ENCODE results near the gene GAGE12D.
"Not testable (repeated sequence)": the region's sequence is repeated elsewhere in the genome, so short reads cannot be mapped to it uniquely, and the experiment has no call there.

The GAGE12D gene

DNA sequence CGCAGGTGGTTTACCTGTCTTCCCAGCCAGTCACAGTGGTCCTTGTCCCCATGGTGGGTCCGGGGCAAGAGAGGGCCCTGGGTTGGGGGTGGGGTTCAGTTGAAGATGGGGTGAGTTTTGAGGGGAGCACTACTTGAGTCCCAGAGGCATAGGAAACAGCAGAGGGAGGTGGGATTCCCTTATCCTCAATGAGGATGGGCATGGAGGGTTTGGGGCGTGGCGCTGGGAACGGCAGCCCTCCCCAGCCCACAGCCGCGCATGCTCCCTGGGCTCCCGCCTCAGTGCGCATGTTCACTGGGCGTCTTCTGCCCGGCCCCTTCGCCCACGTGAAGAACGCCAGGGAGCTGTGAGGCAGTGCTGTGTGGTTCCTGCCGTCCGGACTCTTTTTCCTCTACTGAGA is 38.1 kb downstream of the GAGE12D start, which contains the start of gene GAGE12H:
TSS of gene GAGE12H (plus strand) at position 301 of the 400 bp plus-strand sequence. CDS start 1,155 bp downstream, outside the sequence.
- not testable (repeated sequence) for TF ChIP-seq SIN3A (IDR thresholded peaks at IDR 0.05; ENCODE audit: borderline replicate concordance, insufficient read depth, low read length); REST (IDR thresholded peaks at IDR 0.05; ENCODE audit: insufficient read depth in 1 of 2, low read depth in 2 of 2, low read length in 2 of 2); FOXP2 (optimal IDR thresholded peaks at IDR 0.05; ENCODE audit: borderline replicate concordance, extremely low read depth, extremely low read length, insufficient read depth)

DNA sequence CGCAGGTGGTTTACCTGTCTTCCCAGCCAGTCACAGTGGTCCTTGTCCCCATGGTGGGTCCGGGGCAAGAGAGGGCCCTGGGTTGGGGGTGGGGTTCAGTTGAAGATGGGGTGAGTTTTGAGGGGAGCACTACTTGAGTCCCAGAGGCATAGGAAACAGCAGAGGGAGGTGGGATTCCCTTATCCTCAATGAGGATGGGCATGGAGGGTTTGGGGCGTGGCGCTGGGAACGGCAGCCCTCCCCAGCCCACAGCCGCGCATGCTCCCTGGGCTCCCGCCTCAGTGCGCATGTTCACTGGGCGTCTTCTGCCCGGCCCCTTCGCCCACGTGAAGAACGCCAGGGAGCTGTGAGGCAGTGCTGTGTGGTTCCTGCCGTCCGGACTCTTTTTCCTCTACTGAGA is 47.7 kb downstream of the GAGE12D start, which contains the start of gene GAGE2A:
TSS of gene GAGE2A (plus strand) at position 301 of the 400 bp plus-strand sequence. CDS start 1,155 bp downstream, outside the sequence.
- TF ChIP-seq POLR2AphosphoS5 (IDR thresholded peaks at IDR 0.05; ENCODE audit: low read depth, low read length); FOXP2 (optimal IDR thresholded peaks at IDR 0.05; ENCODE audit: borderline replicate concordance, extremely low read depth, extremely low read length, insufficient read depth); REST (IDR thresholded peaks at IDR 0.05; ENCODE audit: insufficient read depth in 1 of 2, low read depth in 2 of 2, low read length in 2 of 2): not testable (repeated sequence)

Measured in PFSK-1 (cell line).